Measurements from ENCODE around the gene FHIT.

- TF ChIP-seq CTCF (IDR thresholded peaks at IDR 0.05; ENCODE audit: insufficient read depth, low read length, poor library complexity, severe bottlenecking) (no peak), EZH2phosphoT487 (conservative IDR thresholded peaks at IDR 0.05; ENCODE audit: low read length) (no peak)
These were observed 1012.7 kb downstream of the FHIT start for GRCh38 chr3:60238550-60238949.
